T-helper 2 cell treated with Interferon-gamma antibody and Interleukin-4, amounts not matched to agents 5 μg/mL and 100 μg/mL, for 36 hours (primary cell): ENCODE measurements around the gene TAS1R1.

Experiments used
- DNase-seq: peaks from one replicate; pipeline ENCODE4 v3.0.0; 2021; ENCODE audit warnings: low spot score
- H3K27ac Mint-ChIP-seq: one replicate; pipeline ENCODE4 v1.8.0; 2021; ENCODE audit warnings: mild to moderate bottlenecking, mixed read lengths
- H3K27me3 Mint-ChIP-seq: one replicate; pipeline ENCODE4 v1.8.0; 2021; ENCODE audit warnings: low read depth, mixed read lengths
- H3K36me3 Mint-ChIP-seq: one replicate; pipeline ENCODE4 v1.8.0; 2021; ENCODE audit warnings: low read depth, mixed read lengths
- H3K4me1 Mint-ChIP-seq: one replicate; pipeline ENCODE4 v1.8.0; 2021; ENCODE audit warnings: low read depth, mixed read lengths
- H3K4me3 Mint-ChIP-seq: one replicate; pipeline ENCODE4 v1.8.0; 2022; ENCODE audit warnings: mild to moderate bottlenecking, moderate library complexity, mixed read lengths
- H3K9me3 Mint-ChIP-seq: one replicate; pipeline ENCODE4 v1.8.0; 2021; ENCODE audit warnings: mixed read lengths

Gene TAS1R1

GRCh38 chr1:6512245-6512907, 42.7 kb upstream of the TAS1R1 start:
- DNase-seq = no peak
- H3K27ac Mint-ChIP-seq = no peak overlapping the region
- H3K36me3 Mint-ChIP-seq = no peaks in the 10 kb centered on the region
- no peak overlapping the region for H3K4me3 Mint-ChIP-seq
- no peaks in the 10 kb centered on the region for H3K27me3 Mint-ChIP-seq
- H3K9me3 Mint-ChIP-seq = no peaks in the 10 kb centered on the region
- H3K4me1 Mint-ChIP-seq = no peaks in the 10 kb centered on the region

DNA sequence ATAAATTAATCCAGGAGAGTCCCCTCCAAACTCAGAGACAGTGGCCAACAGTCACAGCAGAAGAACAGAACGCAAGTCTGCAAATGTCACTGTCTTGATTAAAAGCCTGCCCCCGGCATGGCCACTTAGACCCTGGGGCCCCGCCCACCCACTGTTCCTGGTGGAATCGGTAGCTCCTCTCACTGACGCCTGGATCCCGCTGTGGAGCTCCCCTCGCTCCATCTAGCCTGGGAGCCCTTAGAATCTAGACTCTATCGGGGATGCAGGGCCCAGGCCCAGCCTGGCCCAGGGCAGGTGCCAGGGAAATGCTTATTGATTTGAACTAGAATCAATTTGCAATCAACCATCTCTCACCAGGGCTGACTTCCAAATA, 42.2 kb upstream of the TAS1R1 start:
- Mint-ChIP-seq H3K4me1 (no peaks in the 10 kb centered on the region), H3K9me3 (no peaks in the 10 kb centered on the region), H3K36me3 (no peaks in the 10 kb centered on the region), H3K27ac (no peak overlapping the region), H3K27me3 (no peaks in the 10 kb centered on the region), H3K4me3 (no peak overlapping the region)
- no peak for DNase-seq

- Mint-ChIP-seq H3K27ac (no peak overlapping the region), H3K36me3 (no peaks in the 10 kb centered on the region), H3K4me3 (no peak overlapping the region), H3K9me3 (no peaks in the 10 kb centered on the region), H3K4me1 (no peaks in the 10 kb centered on the region), H3K27me3 (no peaks in the 10 kb centered on the region)
- no peak for DNase-seq
These were observed 41.7 kb upstream of the TAS1R1 start for GRCh38 chr1:6513320-6513801.

DNA sequence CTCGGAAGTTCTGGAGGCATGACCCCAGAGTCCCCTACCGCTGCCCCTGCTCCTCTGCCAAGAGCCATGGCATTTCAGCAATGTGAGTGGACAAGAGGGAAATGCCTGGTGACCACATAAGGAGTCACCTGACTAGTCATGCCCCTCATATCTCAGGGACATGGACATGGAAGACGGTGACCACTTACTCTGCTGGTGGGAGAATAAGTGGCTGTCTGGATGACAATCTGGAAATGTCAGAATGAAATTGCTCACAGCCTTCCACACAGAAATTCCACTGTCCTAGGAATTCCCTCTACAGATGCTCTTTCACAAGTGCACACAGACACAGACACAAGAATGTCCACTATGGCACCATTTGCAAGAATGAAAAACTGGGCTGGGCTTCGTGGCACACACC, 39.3 kb upstream of the TAS1R1 start:
- Mint-ChIP-seq H3K27ac (no peak overlapping the region), H3K4me3 (no peak overlapping the region), H3K4me1 (no peaks in the 10 kb centered on the region), H3K9me3 (no peaks in the 10 kb centered on the region), H3K36me3 (no peaks in the 10 kb centered on the region), H3K27me3 (no peaks in the 10 kb centered on the region)
- no peak for DNase-seq

DNA sequence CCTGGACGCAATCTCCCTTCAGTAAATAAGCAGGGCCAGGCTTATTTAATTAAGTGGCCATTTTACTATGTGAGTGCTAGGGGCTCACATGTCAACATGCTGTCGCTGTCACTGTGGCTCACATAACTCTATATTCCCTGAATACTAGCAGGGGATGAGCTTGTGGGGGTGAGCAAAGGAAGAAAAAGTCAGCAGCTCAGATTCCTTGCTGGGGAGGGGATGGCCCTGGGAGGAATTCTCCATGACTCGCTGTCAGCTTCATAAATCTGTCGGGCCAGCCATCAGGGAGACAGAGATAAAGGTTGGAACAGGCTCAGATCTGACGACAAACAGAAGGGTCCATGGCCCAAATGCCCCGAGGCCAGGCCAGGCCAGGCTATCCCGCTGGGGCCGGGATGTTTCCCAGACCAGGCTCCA, 37.7 kb upstream of the TAS1R1 start:
- H3K4me3 Mint-ChIP-seq = no peak overlapping the region
- no peaks in the 10 kb centered on the region for H3K27me3 Mint-ChIP-seq
- no peak for DNase-seq
- no peaks in the 10 kb centered on the region for H3K9me3 Mint-ChIP-seq
- H3K4me1 Mint-ChIP-seq = no peaks in the 10 kb centered on the region
- no peaks in the 10 kb centered on the region for H3K36me3 Mint-ChIP-seq
- no peak overlapping the region for H3K27ac Mint-ChIP-seq

DNA sequence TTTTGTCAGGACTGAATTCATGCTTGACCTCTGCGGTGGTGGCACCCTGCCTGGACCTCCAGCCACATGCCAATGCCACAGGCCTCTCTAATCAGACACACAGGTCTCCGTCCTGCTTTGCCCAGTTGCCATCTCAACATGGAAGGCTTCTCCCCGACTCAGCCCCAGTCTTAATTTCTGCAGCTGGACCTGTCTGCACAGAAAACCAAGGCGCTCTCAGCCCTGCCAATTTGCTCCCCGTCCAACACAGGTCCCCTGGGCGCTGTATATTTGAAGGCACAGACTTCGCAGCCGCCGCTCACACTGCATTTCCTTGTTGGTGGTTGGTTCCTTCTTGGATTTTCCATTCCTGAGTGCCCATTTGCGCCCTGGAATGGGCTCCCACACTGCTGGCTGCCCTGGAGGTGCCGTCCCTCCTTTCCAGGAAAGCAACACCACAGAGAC, 35.6 kb upstream of the TAS1R1 start:
- H3K27ac Mint-ChIP-seq = no peak overlapping the region
- no peaks in the 10 kb centered on the region for H3K27me3 Mint-ChIP-seq
- no peak overlapping the region for H3K4me3 Mint-ChIP-seq
- no peak for DNase-seq
- no peaks in the 10 kb centered on the region for H3K9me3 Mint-ChIP-seq
- no peaks in the 10 kb centered on the region for H3K4me1 Mint-ChIP-seq
- peaks cover 9% of the 10 kb centered on the region for H3K36me3 Mint-ChIP-seq

GRCh38 chr1:6519935-6520671, 35.0 kb upstream of the TAS1R1 start:
- Mint-ChIP-seq H3K9me3 (no peaks in the 10 kb centered on the region), H3K4me1 (no peaks in the 10 kb centered on the region), H3K27ac (no peak overlapping the region), H3K27me3 (no peaks in the 10 kb centered on the region), H3K36me3 (peaks cover 10% of the 10 kb centered on the region), H3K4me3 (no peak overlapping the region)
- DNase-seq = no peak

- Mint-ChIP-seq H3K36me3 (peaks cover 16% of the 10 kb centered on the region), H3K4me1 (no peaks in the 10 kb centered on the region), H3K4me3 (no peak overlapping the region), H3K9me3 (no peaks in the 10 kb centered on the region), H3K27me3 (no peaks in the 10 kb centered on the region), H3K27ac (no peak overlapping the region)
- no peak for DNase-seq
These were observed 33.6 kb upstream of the TAS1R1 start for GRCh38 chr1:6521536-6521935.

- peaks cover 27% of the 10 kb centered on the region for H3K36me3 Mint-ChIP-seq
- no peaks in the 10 kb centered on the region for H3K9me3 Mint-ChIP-seq
- no peaks in the 10 kb centered on the region for H3K27me3 Mint-ChIP-seq
- no peak overlapping the region for H3K27ac Mint-ChIP-seq
- H3K4me3 Mint-ChIP-seq = no peak overlapping the region
- no peaks in the 10 kb centered on the region for H3K4me1 Mint-ChIP-seq
- no peak for DNase-seq
These were observed 31.5 kb upstream of the TAS1R1 start for GRCh38 chr1:6523566-6523965.

- Mint-ChIP-seq H3K4me3 (no peak overlapping the region), H3K9me3 (no peaks in the 10 kb centered on the region), H3K27ac (no peak overlapping the region), H3K36me3 (peaks cover 37% of the 10 kb centered on the region), H3K4me1 (no peaks in the 10 kb centered on the region), H3K27me3 (no peaks in the 10 kb centered on the region)
- DNase-seq = no peak
These were observed 28.8 kb upstream of the TAS1R1 start for GRCh38 chr1:6526316-6526715.

DNA sequence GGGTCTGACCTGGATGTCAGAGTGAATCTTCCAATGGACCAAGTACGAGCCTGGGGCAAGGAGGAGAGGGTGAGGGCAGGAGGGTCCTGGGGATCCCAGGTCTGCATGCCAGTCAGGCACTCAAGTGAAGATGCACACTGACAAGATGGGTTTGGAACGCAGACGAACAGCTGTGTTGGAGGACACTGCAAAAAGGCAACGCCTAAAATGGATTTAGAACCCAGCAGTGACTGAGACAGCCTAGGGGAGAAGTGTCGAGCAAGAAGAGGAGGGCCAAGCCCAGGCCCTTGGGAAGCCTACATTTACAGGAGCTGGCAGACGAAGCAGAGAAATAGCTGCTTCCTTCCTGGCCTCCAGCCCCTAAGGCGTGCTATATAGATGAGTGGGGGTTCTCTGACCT, 26.6 kb upstream of the TAS1R1 start:
- no peak overlapping the region for H3K27ac Mint-ChIP-seq
- no peaks in the 10 kb centered on the region for H3K9me3 Mint-ChIP-seq
- H3K4me3 Mint-ChIP-seq = no peak overlapping the region
- H3K36me3 Mint-ChIP-seq = peaks cover 50% of the 10 kb centered on the region
- DNase-seq = no peak
- no peaks in the 10 kb centered on the region for H3K4me1 Mint-ChIP-seq
- no peaks in the 10 kb centered on the region for H3K27me3 Mint-ChIP-seq

GRCh38 chr1:6530504-6531160, 24.5 kb upstream of the TAS1R1 start:
- H3K4me1 Mint-ChIP-seq = no peaks in the 10 kb centered on the region
- H3K27me3 Mint-ChIP-seq = no peaks in the 10 kb centered on the region
- H3K36me3 Mint-ChIP-seq = peaks cover 46% of the 10 kb centered on the region
- H3K9me3 Mint-ChIP-seq = no peaks in the 10 kb centered on the region
- no peak overlapping the region for H3K4me3 Mint-ChIP-seq
- no peak overlapping the region for H3K27ac Mint-ChIP-seq
- no peak for DNase-seq

DNA sequence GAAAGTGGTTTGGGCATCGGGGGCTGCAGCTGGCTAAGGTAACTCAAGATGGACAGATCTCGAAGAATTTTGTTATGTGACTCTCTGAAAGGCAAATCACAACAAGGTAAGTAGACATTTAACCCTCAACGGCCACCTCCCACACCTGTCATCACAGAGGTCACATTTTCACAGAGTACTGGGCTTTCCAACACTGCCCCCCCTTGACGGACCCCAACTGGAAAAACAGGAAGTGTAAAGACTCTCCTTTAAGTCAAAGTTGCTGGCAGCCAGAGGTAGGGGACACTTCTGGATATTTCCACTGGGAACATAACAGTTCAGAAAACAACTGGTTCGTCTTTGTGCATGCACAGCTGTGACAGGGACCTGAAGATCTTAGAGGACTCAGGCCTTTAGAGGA, 23.1 kb upstream of the TAS1R1 start:
- DNase-seq = no peak
- Mint-ChIP-seq H3K4me1 (no peaks in the 10 kb centered on the region), H3K9me3 (no peaks in the 10 kb centered on the region), H3K27me3 (no peaks in the 10 kb centered on the region), H3K27ac (no peak overlapping the region), H3K4me3 (no peak overlapping the region), H3K36me3 (peaks cover 42% of the 10 kb centered on the region)

- no peaks in the 10 kb centered on the region for H3K27me3 Mint-ChIP-seq
- no peak overlapping the region for H3K4me3 Mint-ChIP-seq
- H3K27ac Mint-ChIP-seq = no peak overlapping the region
- peaks cover 40% of the 10 kb centered on the region for H3K36me3 Mint-ChIP-seq
- H3K4me1 Mint-ChIP-seq = no peaks in the 10 kb centered on the region
- H3K9me3 Mint-ChIP-seq = no peaks in the 10 kb centered on the region
- DNase-seq = no peak
These were observed 20.8 kb upstream of the TAS1R1 start for GRCh38 chr1:6534248-6534822.
